ENCODE measurements around the gene KIAA1191. TPM values are rescaled to one million over a fixed set of nuclear protein-coding genes. Genes with fewer than 3 reads are reported as not detected.

The KIAA1191 gene
- total RNA-seq, 1 experiment from 2014 or later: 57.5 TPM

GRCh38 chr5:176405656-176406435 lies 44.3 kb upstream of the KIAA1191 start:
- Histone ChIP-seq H3K4me1 (ENCODE audit: low read length) (no peaks in the 10 kb centered on the region), H3K27ac (ENCODE audit: low read length) (no peak overlapping the region), H3K4me3 (ENCODE audit: low read length) (no peak overlapping the region), H3K79me2 (ENCODE audit: low read length) (no peaks in the 10 kb centered on the region), H2AFZ (ENCODE audit: low read length) (no peak overlapping the region), H3K4me2 (ENCODE audit: low read depth, low read length, poor library complexity, severe bottlenecking) (no peak overlapping the region), H3K9ac (ENCODE audit: low read length) (no peak overlapping the region), H3K36me3 (ENCODE audit: insufficient read depth, low read length) (0 out of 2 replicates have a peak, but pooled peaks cover 4% of the 10 kb centered on the region), H3K9me3 (ENCODE audit: low read length) (no peaks in the 10 kb centered on the region), H3K27me3 (ENCODE audit: low read length) (no peaks in the 10 kb centered on the region), H4K20me1 (ENCODE audit: insufficient read depth, low read depth, low read length) (no peaks in the 10 kb centered on the region), H3K9me2 (replicated peaks; ENCODE audit: insufficient read depth, low read length) (no peaks in the 10 kb centered on the region)
- DNase-seq: no peak

GRCh38 chr5:176401281-176402205 lies 40.0 kb upstream of the KIAA1191 start:
- Histone ChIP-seq H3K27ac (ENCODE audit: low read length) (no peak overlapping the region), H3K4me3 (ENCODE audit: low read length) (no peak overlapping the region), H2AFZ (ENCODE audit: low read length) (no peak overlapping the region), H3K27me3 (ENCODE audit: low read length) (no peaks in the 10 kb centered on the region), H3K9me2 (replicated peaks; ENCODE audit: insufficient read depth, low read length) (no peaks in the 10 kb centered on the region), H3K36me3 (ENCODE audit: insufficient read depth, low read length) (no peaks in the 10 kb centered on the region), H4K20me1 (ENCODE audit: insufficient read depth, low read depth, low read length) (no peaks in the 10 kb centered on the region), H3K79me2 (ENCODE audit: low read length) (no peaks in the 10 kb centered on the region), H3K4me2 (ENCODE audit: low read depth, low read length, poor library complexity, severe bottlenecking) (no peak overlapping the region), H3K9me3 (ENCODE audit: low read length) (no peaks in the 10 kb centered on the region), H3K4me1 (ENCODE audit: low read length) (no peaks in the 10 kb centered on the region), H3K9ac (ENCODE audit: low read length) (no peak overlapping the region)
- no peak for DNase-seq

GRCh38 chr5:176400382-176401156 lies 39.0 kb upstream of the KIAA1191 start:
- H3K4me1 ChIP-seq (ENCODE audit: low read length): no peaks in the 10 kb centered on the region

GRCh38 chr5:176397736-176398420 lies 36.3 kb upstream of the KIAA1191 start:
- H3K9me3 ChIP-seq (ENCODE audit: low read length): no peaks in the 10 kb centered on the region

More at GRCh38 chr5:176400382-176401156, 39.0 kb upstream of the KIAA1191 start:
- Histone ChIP-seq H2AFZ (ENCODE audit: low read length) (no peak overlapping the region), H4K20me1 (ENCODE audit: insufficient read depth, low read depth, low read length) (no peaks in the 10 kb centered on the region), H3K79me2 (ENCODE audit: low read length) (no peaks in the 10 kb centered on the region), H3K4me2 (ENCODE audit: low read depth, low read length, poor library complexity, severe bottlenecking) (no peak overlapping the region), H3K9me3 (ENCODE audit: low read length) (no peaks in the 10 kb centered on the region), H3K27me3 (ENCODE audit: low read length) (no peaks in the 10 kb centered on the region), H3K4me3 (ENCODE audit: low read length) (no peak overlapping the region), H3K27ac (ENCODE audit: low read length) (no peak overlapping the region), H3K9me2 (replicated peaks; ENCODE audit: insufficient read depth, low read length) (no peaks in the 10 kb centered on the region), H3K9ac (ENCODE audit: low read length) (no peak overlapping the region), H3K36me3 (ENCODE audit: insufficient read depth, low read length) (no peaks in the 10 kb centered on the region)
- no peak for DNase-seq

GRCh38 chr5:176396330-176396729 lies 34.8 kb upstream of the KIAA1191 start:
- no peak overlapping the region for H3K4me2 ChIP-seq (ENCODE audit: low read depth, low read length, poor library complexity, severe bottlenecking)
- DNase-seq: no peak
- no peak overlapping the region for H3K9ac ChIP-seq (ENCODE audit: low read length)

More at GRCh38 chr5:176397736-176398420, 36.3 kb upstream of the KIAA1191 start:
- Histone ChIP-seq H3K27ac (ENCODE audit: low read length) (no peak overlapping the region), H3K79me2 (ENCODE audit: low read length) (no peaks in the 10 kb centered on the region), H3K4me1 (ENCODE audit: low read length) (no peaks in the 10 kb centered on the region), H3K9me2 (replicated peaks; ENCODE audit: insufficient read depth, low read length) (no peaks in the 10 kb centered on the region), H3K27me3 (ENCODE audit: low read length) (no peaks in the 10 kb centered on the region), H3K36me3 (ENCODE audit: insufficient read depth, low read length) (no peaks in the 10 kb centered on the region), H4K20me1 (ENCODE audit: insufficient read depth, low read depth, low read length) (no peaks in the 10 kb centered on the region), H3K4me3 (ENCODE audit: low read length) (no peak overlapping the region), H3K4me2 (ENCODE audit: low read depth, low read length, poor library complexity, severe bottlenecking) (no peak overlapping the region), H2AFZ (ENCODE audit: low read length) (no peak overlapping the region), H3K9ac (ENCODE audit: low read length) (no peak overlapping the region)
- DNase-seq: no peak

GRCh38 chr5:176394881-176395675 lies 33.5 kb upstream of the KIAA1191 start:
- Histone ChIP-seq H3K4me3 (ENCODE audit: low read length) (no peak overlapping the region), H3K9me3 (ENCODE audit: low read length) (no peaks in the 10 kb centered on the region), H3K9me2 (replicated peaks; ENCODE audit: insufficient read depth, low read length) (no peaks in the 10 kb centered on the region), H3K27me3 (ENCODE audit: low read length) (no peaks in the 10 kb centered on the region), H3K27ac (ENCODE audit: low read length) (no peak overlapping the region), H4K20me1 (ENCODE audit: insufficient read depth, low read depth, low read length) (no peaks in the 10 kb centered on the region), H3K4me2 (ENCODE audit: low read depth, low read length, poor library complexity, severe bottlenecking) (no peak overlapping the region), H3K36me3 (ENCODE audit: insufficient read depth, low read length) (no peaks in the 10 kb centered on the region), H3K4me1 (ENCODE audit: low read length) (peaks cover 3% of the 10 kb centered on the region; the same call in 1 of the 2 replicates), H2AFZ (ENCODE audit: low read length) (no peak overlapping the region), H3K9ac (ENCODE audit: low read length) (no peak overlapping the region), H3K79me2 (ENCODE audit: low read length) (peaks cover 13% of the 10 kb centered on the region)
- DNase-seq: no peak

More at GRCh38 chr5:176396330-176396729, 34.8 kb upstream of the KIAA1191 start:
- no peak overlapping the region for H2AFZ ChIP-seq (ENCODE audit: low read length)
- no peaks in the 10 kb centered on the region for H3K36me3 ChIP-seq (ENCODE audit: insufficient read depth, low read length)
- H3K27ac ChIP-seq (ENCODE audit: low read length): no peak overlapping the region
- peaks cover under 1% of the 10 kb centered on the region; the same call in 1 of the 2 replicates for H3K79me2 ChIP-seq (ENCODE audit: low read length)
- no peaks in the 10 kb centered on the region for H3K9me2 ChIP-seq (replicated peaks; ENCODE audit: insufficient read depth, low read length)
- no peaks in the 10 kb centered on the region for H3K4me1 ChIP-seq (ENCODE audit: low read length)
- H3K4me3 ChIP-seq (ENCODE audit: low read length): no peak overlapping the region
- no peaks in the 10 kb centered on the region for H3K27me3 ChIP-seq (ENCODE audit: low read length)
- H4K20me1 ChIP-seq (ENCODE audit: insufficient read depth, low read depth, low read length): no peaks in the 10 kb centered on the region
- no peaks in the 10 kb centered on the region for H3K9me3 ChIP-seq (ENCODE audit: low read length)

- Histone ChIP-seq H3K4me3 (ENCODE audit: low read length) (no peak overlapping the region), H4K20me1 (ENCODE audit: insufficient read depth, low read depth, low read length) (no peaks in the 10 kb centered on the region), H3K9me2 (replicated peaks; ENCODE audit: insufficient read depth, low read length) (no peaks in the 10 kb centered on the region), H3K36me3 (ENCODE audit: insufficient read depth, low read length) (no peaks in the 10 kb centered on the region), H3K27me3 (ENCODE audit: low read length) (no peaks in the 10 kb centered on the region), H3K9me3 (ENCODE audit: low read length) (no peaks in the 10 kb centered on the region), H3K4me2 (ENCODE audit: low read depth, low read length, poor library complexity, severe bottlenecking) (no peak overlapping the region), H3K9ac (ENCODE audit: low read length) (no peak overlapping the region), H3K79me2 (ENCODE audit: low read length) (peaks cover 23% of the 10 kb centered on the region), H2AFZ (ENCODE audit: low read length) (no peak overlapping the region), H3K4me1 (ENCODE audit: low read length) (peaks cover 10% of the 10 kb centered on the region), H3K27ac (ENCODE audit: low read length) (no peak overlapping the region)
- no peak for DNase-seq
Measured at GRCh38 chr5:176394096-176394495, 32.5 kb upstream of the KIAA1191 start.
